Ovary (tissue), 9 donors: Measurements from ENCODE around the gene WDR90. TPM values are rescaled to one million over a fixed set of nuclear protein-coding genes. Genes with fewer than 3 reads are reported as not detected.

Source experiments
- DNase-seq, 5 donors: peaks; one replicate each; pipeline ENCODE4 v3.0.0-alpha.2; 2019 to 2020
- H3K27ac ChIP-seq, 2 donors: fragments of 200-600 bp; one replicate each; pipeline versions ENCODE4 v1.5.1 to v1.8.0; 2019 to 2022
- H3K27me3 ChIP-seq: fragments of 200-600 bp; one replicate; pipeline ENCODE4 v1.8.0; 2022
- H3K36me3 ChIP-seq: fragments of 200-600 bp; sonication (generic); one replicate; pipeline ENCODE4 v1.5.1; 2019
- H3K4me1 ChIP-seq: one replicate; pipeline ENCODE4 v1.8.1; 2013; ENCODE audit warnings: mild to moderate bottlenecking, moderate library complexity; ENCODE audit not compliant: insufficient read depth
- H3K4me3 ChIP-seq: fragments of 200-600 bp; sonication (generic); one replicate; pipeline ENCODE4 v1.5.1; 2017
- H3K9me3 ChIP-seq, 2 donors: fragments of 200-600 bp in 1 of 2; sonication (generic) in 1 of 2; one replicate each; pipeline versions ENCODE4 v1.5.1 to v1.8.1; 2013 to 2019; ENCODE audit warnings: mild to moderate bottlenecking in 1 of 2, moderate library complexity in 1 of 2
- CTCF ChIP-seq, 3 donors: fragments of 450-650 bp in 2 of 3; fragments of 200-600 bp in 1 of 3; IDR thresholded peaks; one replicate each; pipeline versions ENCODE4 v1.5.1 to v1.8.0; 2016 to 2022; ENCODE audit warnings: antibody characterized with exemption in 3 of 3, mild to moderate bottlenecking in 1 of 3
- EP300 ChIP-seq: sonication (generic); formaldehyde crosslinking; IDR thresholded peaks from one replicate; pipeline ENCODE4 v1.6.1; 2017; ENCODE audit warnings: antibody characterized with exemption
- POLR2A ChIP-seq: fragments of 450-650 bp; IDR thresholded peaks from one replicate; pipeline ENCODE4 v1.6.1; 2017; ENCODE audit warnings: antibody characterized with exemption, mild to moderate bottlenecking, moderate library complexity
- WGBS, 3 donors: extraction: QIAGEN DNeasy Blood & Tissue Kit in 1 of 3; methylation state at CpG; one replicate each; pipeline versions ENCODE4 v1.1.5 to v1.1.7; 2013 to 2017; 5-methylcytosine and 5-hydroxymethylcytosine counted together
- intact Hi-C, 4 donors: fragments of 100-400 bp; cut with DNase I; formaldehyde crosslinking; loops; one replicate each; pipeline versions ENCODE4 v1.11.0 to v1.15.1; 2022 to 2023
- polyA plus RNA-seq, 2 donors: library from polyadenylated mRNA; stranded (reverse); fragments of 200-250 nt in 1 of 2; fragments of 350-450 nt in 1 of 2; fragmentation: Illumina TruSeq in 1 of 2; extraction: RNeasy Lipid Tissue Mini Kit (QIAGEN cat#74804) in 1 of 2; gene quantifications; one replicate each; pipeline ENCODE4 v1.2.3, GENCODE V29; 2013 to 2014
- total RNA-seq, 7 donors: library from RNA; depleted of rRNA in 2 of 7; stranded (reverse); fragments of >200 nt in 2 of 7; fragmentation: NEBNext Ultra II Directional in 3 of 7; extraction: Animal tissue kit (Norgen Biotek cat#: 25700) in 3 of 7; gene quantifications; one replicate each; pipeline versions ENCODE4 v1.1.0 to v1.2.4, GENCODE V29; 2016 to 2023
- donor health status: DM: no; HTN: no; CAD: no; lungs with moderate emphysema.
- donor health status: DM: no; HTN: no; CAD: no.
- donor health status: Bipolar disorder and iron deficiency.
- donor health status: DM: yes; HTN: yes; CAD: no.
- donor health status: DM: no; HTN: no; CAD: no.
- donor health status: DM: yes; HTN: yes; CAD: no.

WDR90 gene
- total and polyA plus RNA-seq, 9 donors = 1.4 to 58.2 (median 37.1) TPM

- no peaks in the 10 kb centered on the region for H3K36me3 ChIP-seq
- DNase-seq = no peak
- intact Hi-C loops = no loop called here
- H3K27me3 ChIP-seq = peaks cover 7% of the 10 kb centered on the region
- H3K27ac ChIP-seq = no peak overlapping the region
- TF ChIP-seq POLR2A = no peak
- TF ChIP-seq EP300 = no peak
- no peak for TF ChIP-seq CTCF (IDR thresholded peaks at IDR 0.05)
- peaks cover 1% of the 10 kb centered on the region for H3K4me1 ChIP-seq
- H3K9me3 ChIP-seq = no peaks in the 10 kb centered on the region
- no peak overlapping the region for H3K4me3 ChIP-seq
- 53 to 54% (median 54%) methylated on average over 3 of the region's 3 CpGs for WGBS, 3 donors
Measured at GRCh38 chr16:708019-708418, 58.9 kb downstream of the WDR90 start.

- peaks cover 7% of the 10 kb centered on the region for H3K27me3 ChIP-seq
- H3K27ac ChIP-seq = no peak overlapping the region
- 73 to 93% (median 78%) methylated on average over 2 to 4 of the region's 4 CpGs for WGBS, 3 donors
- no peaks in the 10 kb centered on the region for H3K36me3 ChIP-seq
- TF ChIP-seq EP300 = no peak
- TF ChIP-seq CTCF (IDR thresholded peaks at IDR 0.05) = no peak
- no peak for TF ChIP-seq POLR2A
- H3K9me3 ChIP-seq = no peaks in the 10 kb centered on the region
- no peak for DNase-seq
- H3K4me1 ChIP-seq = peaks cover 1% of the 10 kb centered on the region
- no peak overlapping the region for H3K4me3 ChIP-seq
- intact Hi-C loops = no loop called here
Measured at GRCh38 chr16:708959-709358, 59.8 kb downstream of the WDR90 start.

- H3K9me3 ChIP-seq = no peaks in the 10 kb centered on the region
- WGBS, 3 donors = 6 to 10% (median 7%) methylated on average over 27 to 30 of the region's 30 CpGs
- H3K27me3 ChIP-seq = peaks cover 3% of the 10 kb centered on the region
- TF ChIP-seq POLR2A = no peak
- no peak for TF ChIP-seq CTCF (IDR thresholded peaks at IDR 0.05)
- TF ChIP-seq EP300 = no peak
- no peak for DNase-seq
- peaks cover 6% of the 10 kb centered on the region for H3K4me1 ChIP-seq
- intact Hi-C loops = loop anchor here in 1 of 4 donors (5.0 kb wide), 1 partner anchor 387 kb away; the partner anchor contains the start of gene C1QTNF8
- no peak overlapping the region for H3K27ac ChIP-seq
- no peaks in the 10 kb centered on the region for H3K36me3 ChIP-seq
- H3K4me3 ChIP-seq = no peak overlapping the region
Measured at GRCh38 chr16:709566-710499, 60.7 kb downstream of the WDR90 start.

- no peak for DNase-seq
- TF ChIP-seq EP300 = no peak
- no peak for TF ChIP-seq POLR2A
- no peak for TF ChIP-seq CTCF (IDR thresholded peaks at IDR 0.05)
- Histone ChIP-seq H3K9me3 (no peaks in the 10 kb centered on the region), H3K36me3 (no peaks in the 10 kb centered on the region), H3K27me3 (peaks cover 3% of the 10 kb centered on the region), H3K4me1 (peaks cover 10% of the 10 kb centered on the region), H3K4me3 (no peak overlapping the region), H3K27ac (no peak overlapping the region)
- intact Hi-C loops = loop anchor here in 1 of 4 donors (5.0 kb wide), 1 partner anchor 387 kb away; the partner anchor contains the start of gene C1QTNF8
- 53 to 56% (median 53%) methylated on average over 13 to 21 of the region's 21 CpGs for WGBS, 3 donors
Measured at GRCh38 chr16:710500-711075, 61.4 kb downstream of the WDR90 start.
